K562 (cell line): ENCODE data around the gene MARK2. TPM values are rescaled to one million over a fixed set of nuclear protein-coding genes. Genes with fewer than 3 reads are reported as not detected.

ENCODE experiments used
- BMI1 ChIP-seq: fragments of 150-350 bp; IDR thresholded peaks from 2 replicates; pipeline ENCODE4 v1.6.1; 2014; ENCODE audit warnings: low read length
- BRD9 ChIP-seq: fragments of 450-650 bp; IDR thresholded peaks from 2 replicates; pipeline ENCODE4 v1.6.1; 2018; ENCODE audit warnings: low read depth; ENCODE audit not compliant: partially characterized antibody
- CBX3 ChIP-seq, 2 experiments: IDR thresholded peaks; 1 replicate in 1 of 2; 2 replicates in 1 of 2; pipeline ENCODE4 v1.6.1; 2012; ENCODE audit warnings: inconsistent platforms in 2 of 2, low read length in 2 of 2, borderline replicate concordance in 1 of 2, control low read depth in 1 of 2
- CBX5 ChIP-seq: IDR thresholded peaks from 2 replicates; pipeline ENCODE4 v1.6.1; 2014; ENCODE audit warnings: low read depth, borderline replicate concordance
- COPS2 ChIP-seq: fragments of 450-650 bp; conservative IDR thresholded peaks from 2 replicates; pipeline ENCODE4 v1.6.1; 2016; ENCODE audit warnings: mild to moderate bottlenecking, moderate library complexity
- MAFG ChIP-seq: fragments of 450-650 bp; conservative IDR thresholded peaks from 2 replicates; pipeline ENCODE4 v1.6.1; 2016; ENCODE audit warnings: missing genetic modification characterization, missing compliant biosample characterization
- NFIC ChIP-seq: fragments of 450-650 bp; IDR thresholded peaks from 2 replicates; pipeline ENCODE4 v1.6.1; 2017; ENCODE audit warnings: mild to moderate bottlenecking, inconsistent platforms
- SNIP1 ChIP-seq: fragments of 450-650 bp; IDR thresholded peaks from 2 replicates; pipeline ENCODE4 v1.7.1; 2017; ENCODE audit warnings: low read depth, mild to moderate bottlenecking
- TAL1 ChIP-seq: fragments of 450-650 bp; IDR thresholded peaks from 2 replicates; pipeline ENCODE4 v1.6.1; 2016; ENCODE audit warnings: mild to moderate bottlenecking
- TFAM ChIP-seq: fragments of 250-450 bp; sonication (Bioruptor Pico); conservative IDR thresholded peaks from 2 replicates; pipeline ENCODE4 v1.5.0; 2021; ENCODE audit warnings: mild to moderate bottlenecking, moderate library complexity
- TRIM28 ChIP-seq: fragments of 450-650 bp; IDR thresholded peaks from 2 replicates; pipeline ENCODE4 v1.6.1; 2017
- XRCC3 ChIP-seq: fragments of 450-650 bp; IDR thresholded peaks from 2 replicates; pipeline ENCODE4 v1.6.1; 2017; ENCODE audit warnings: mild to moderate bottlenecking, moderate library complexity
- ZKSCAN3 ChIP-seq: fragments of 250-450 bp; sonication (Bioruptor Pico); IDR thresholded peaks from 2 replicates; pipeline ENCODE4 v1.4.0; 2020
- ZNF280A ChIP-seq: fragments of 450-650 bp; IDR thresholded peaks from 2 replicates; pipeline ENCODE4 v1.6.1; 2018; ENCODE audit warnings: mild to moderate bottlenecking, low read depth; ENCODE audit not compliant: partially characterized antibody
- ZNF280B ChIP-seq: fragments of 250-450 bp; sonication (Bioruptor Pico); IDR thresholded peaks from 2 replicates; pipeline ENCODE4 v1.5.1; 2021; ENCODE audit warnings: mild to moderate bottlenecking
- ZNF518B ChIP-seq: fragments of 250-450 bp; sonication (Bioruptor Pico); IDR thresholded peaks from 2 replicates; pipeline ENCODE4 v1.5.0; 2021; ENCODE audit warnings: mild to moderate bottlenecking, moderate library complexity
- ZNF561 ChIP-seq: fragments of 450-650 bp; formaldehyde crosslinking; conservative IDR thresholded peaks from 2 replicates; pipeline ENCODE4 v1.4.0; 2020; ENCODE audit warnings: mild to moderate bottlenecking, moderate library complexity
- ZNF77 ChIP-seq: fragments of 250-450 bp; sonication (Bioruptor Pico); IDR thresholded peaks from 2 replicates; pipeline ENCODE4 v1.5.0; 2020
- polyA plus RNA-seq, 8 experiments: library from polyadenylated mRNA; depleted of rRNA in 4 of 8; stranded (reverse) in 5 of 8; unstranded in 3 of 8; fragments of >200 nt; fragmentation: Nextera tagmentation in 2 of 8; fragmentation: Illumina TruSeq in 1 of 8; extraction: Ambion mirVana in 2 of 8; extraction: Trizol in 1 of 8; gene quantifications; 2 replicates each; pipeline versions ENCODE4 v1.2.1 to v1.2.3, GENCODE V29; 2011 to 2014; ENCODE audit warnings: inconsistent platforms in 1 of 8, missing spikeins in 1 of 8
- total RNA-seq, 7 experiments: library from RNA; depleted of rRNA in 6 of 7; stranded (reverse); fragments of >200 nt in 6 of 7; fragmentation: Illumina TruSeq in 2 of 7; extraction: Trizol in 2 of 7; gene quantifications; 2 replicates each; pipeline versions ENCODE4 v1.2.1 to v1.2.3, GENCODE V29; 2011 to 2021; ENCODE audit warnings: low replicate concordance in 1 of 7
- TF ChIP-seq, protein P1 (sequence below): fragments of 450-650 bp; IDR thresholded peaks from 2 replicates; pipeline ENCODE4 v1.6.1; 2016; ENCODE audit warnings: mild to moderate bottlenecking
- TF ChIP-seq, protein P2 (sequence below): fragments of 250-450 bp; sonication (Bioruptor Pico); IDR thresholded peaks from 2 replicates; pipeline ENCODE4 v1.5.0; 2020; ENCODE audit warnings: mild to moderate bottlenecking

The MARK2 gene
- total and polyA plus RNA-seq, 9 of the 15 experiments (the other 6 are each of a cell fraction or from before 2014, with no cell fraction given): 0.32 to 43.5 (median 15.1) TPM

GRCh38 chr11:63791495-63792167 is 47.3 kb upstream of the MARK2 start (continued):
- TF ChIP-seq, protein P1, sequence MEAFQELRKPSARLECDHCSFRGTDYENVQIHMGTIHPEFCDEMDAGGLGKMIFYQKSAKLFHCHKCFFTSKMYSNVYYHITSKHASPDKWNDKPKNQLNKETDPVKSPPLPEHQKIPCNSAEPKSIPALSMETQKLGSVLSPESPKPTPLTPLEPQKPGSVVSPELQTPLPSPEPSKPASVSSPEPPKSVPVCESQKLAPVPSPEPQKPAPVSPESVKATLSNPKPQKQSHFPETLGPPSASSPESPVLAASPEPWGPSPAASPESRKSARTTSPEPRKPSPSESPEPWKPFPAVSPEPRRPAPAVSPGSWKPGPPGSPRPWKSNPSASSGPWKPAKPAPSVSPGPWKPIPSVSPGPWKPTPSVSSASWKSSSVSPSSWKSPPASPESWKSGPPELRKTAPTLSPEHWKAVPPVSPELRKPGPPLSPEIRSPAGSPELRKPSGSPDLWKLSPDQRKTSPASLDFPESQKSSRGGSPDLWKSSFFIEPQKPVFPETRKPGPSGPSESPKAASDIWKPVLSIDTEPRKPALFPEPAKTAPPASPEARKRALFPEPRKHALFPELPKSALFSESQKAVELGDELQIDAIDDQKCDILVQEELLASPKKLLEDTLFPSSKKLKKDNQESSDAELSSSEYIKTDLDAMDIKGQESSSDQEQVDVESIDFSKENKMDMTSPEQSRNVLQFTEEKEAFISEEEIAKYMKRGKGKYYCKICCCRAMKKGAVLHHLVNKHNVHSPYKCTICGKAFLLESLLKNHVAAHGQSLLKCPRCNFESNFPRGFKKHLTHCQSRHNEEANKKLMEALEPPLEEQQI: no peak
- TF ChIP-seq ZKSCAN3 (CRISPR knock-in tag) (no peak), SNIP1 (no peak), TRIM28 (peak; percentile 98), ZNF280B (CRISPR knock-in tag) (peak; percentile 6; the same call in 1 of the 2 replicates), BRD9 (no peak), CBX3 (IDR thresholded peaks at IDR 0.05; ENCODE audit: borderline replicate concordance in 1 of 2, low read length in 2 of 2) (peak in 1 of 2 experiments; percentile 98; a peak in 2 of 3 replicates), ZNF561 (CRISPR knock-in tag) (peak; percentile 96), TAL1 (no peak), ZNF280A (peak; percentile 93), CBX5 (peak; percentile 86), XRCC3 (peak; percentile 74; the same call in 1 of the 2 replicates), TFAM (CRISPR knock-in tag) (no peak), ZNF77 (CRISPR knock-in tag) (no peak), NFIC (no peak), BMI1 (no peak), ZNF518B (CRISPR knock-in tag) (no peak), COPS2 (no peak), MAFG (tag) (no peak)
- TF ChIP-seq, protein P2, sequence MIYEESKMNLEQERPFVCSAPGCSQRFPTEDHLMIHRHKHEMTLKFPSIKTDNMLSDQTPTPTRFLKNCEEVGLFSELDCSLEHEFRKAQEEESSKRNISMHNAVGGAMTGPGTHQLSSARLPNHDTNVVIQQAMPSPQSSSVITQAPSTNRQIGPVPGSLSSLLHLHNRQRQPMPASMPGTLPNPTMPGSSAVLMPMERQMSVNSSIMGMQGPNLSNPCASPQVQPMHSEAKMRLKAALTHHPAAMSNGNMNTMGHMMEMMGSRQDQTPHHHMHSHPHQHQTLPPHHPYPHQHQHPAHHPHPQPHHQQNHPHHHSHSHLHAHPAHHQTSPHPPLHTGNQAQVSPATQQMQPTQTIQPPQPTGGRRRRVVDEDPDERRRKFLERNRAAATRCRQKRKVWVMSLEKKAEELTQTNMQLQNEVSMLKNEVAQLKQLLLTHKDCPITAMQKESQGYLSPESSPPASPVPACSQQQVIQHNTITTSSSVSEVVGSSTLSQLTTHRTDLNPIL (CRISPR knock-in tag): no peak
